NT2/D1 (cell line): ENCODE measurements around the gene KRTAP3-2.

Experiments used
- SUZ12 ChIP-seq: IDR thresholded peaks from 2 replicates; pipeline ENCODE4 v1.6.1; 2011; ENCODE audit not compliant: insufficient read length, insufficient read depth; ENCODE audit errors: extremely low read depth
- YY1 ChIP-seq: IDR thresholded peaks from 2 replicates; pipeline ENCODE4 v1.6.1; 2011; ENCODE audit not compliant: insufficient read length, insufficient read depth
- ZNF274 ChIP-seq: IDR thresholded peaks from 2 replicates; pipeline ENCODE4 v1.6.1; 2011; ENCODE audit warnings: mild to moderate bottlenecking, low read depth, low read length

- TF ChIP-seq ZNF274 (no peak), YY1 (no peak), SUZ12 (no peak)
These were observed 32.9 kb downstream of the KRTAP3-2 start, which contains the start of gene KRT39 for GRCh38 chr17:40966848-40967247.
